Measurements from ENCODE around the gene TBC1D22A.
"Not testable (repeated sequence)": the region's sequence is repeated elsewhere in the genome, so short reads cannot be mapped to it uniquely, and the experiment has no call there.

TBC1D22A gene

GRCh38 chr22:46976598-46976997, 214.1 kb downstream of the TBC1D22A start:
- no peak for DNase-seq

DNA sequence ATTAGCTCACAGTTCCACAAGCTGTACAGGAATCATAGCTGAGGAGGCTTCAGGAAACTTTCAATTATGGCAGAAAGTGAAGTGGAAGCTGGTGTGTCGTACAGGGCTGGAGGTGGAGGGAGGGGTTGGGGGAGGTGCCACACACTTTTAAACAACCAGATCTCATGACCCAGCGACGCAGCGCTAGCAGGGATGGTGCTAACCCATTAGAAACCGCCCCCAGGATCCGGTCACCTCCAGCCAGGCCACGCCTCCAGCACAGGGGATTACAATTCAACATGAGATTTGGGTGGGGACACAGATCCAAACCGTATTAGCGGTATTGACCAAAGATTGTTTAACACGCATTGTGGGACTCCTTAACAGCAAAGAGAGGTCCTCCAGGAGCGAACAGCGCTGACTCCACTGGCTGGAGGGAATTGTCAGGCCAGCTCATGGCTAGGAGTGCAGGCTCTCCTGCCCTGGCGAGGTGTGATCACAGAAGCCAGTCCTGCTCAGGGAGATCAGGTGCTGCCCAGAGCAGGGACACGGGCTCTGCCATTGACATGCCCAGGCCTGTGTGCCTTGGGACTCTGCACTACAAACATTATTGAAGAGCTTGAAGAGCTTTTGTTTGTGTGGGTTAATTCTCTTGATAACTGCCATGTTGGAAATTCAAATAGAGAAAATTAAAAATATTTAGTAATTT, 215.3 kb downstream of the TBC1D22A start:
- DNase-seq = no peak

DNA sequence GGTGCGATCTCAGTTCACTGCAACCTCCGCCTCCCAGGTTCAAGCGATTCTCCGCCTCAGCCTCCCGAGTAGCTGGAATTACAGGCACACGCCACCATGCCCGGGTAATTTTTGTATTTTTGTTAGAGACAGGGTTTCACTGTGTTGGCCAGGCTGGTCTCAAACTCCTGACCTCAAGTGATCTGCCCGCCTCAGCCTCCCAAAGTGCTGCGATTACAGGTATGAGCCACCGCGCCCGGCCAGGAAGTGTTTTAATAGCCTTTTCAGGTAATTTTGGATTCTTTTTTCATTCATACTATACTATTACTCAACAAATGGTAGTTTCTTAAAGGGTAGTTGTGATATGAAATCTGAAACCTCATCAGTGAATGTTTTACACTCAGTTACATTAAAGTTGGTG, 216.2 kb downstream of the TBC1D22A start:
- not testable (repeated sequence) for DNase-seq

DNA sequence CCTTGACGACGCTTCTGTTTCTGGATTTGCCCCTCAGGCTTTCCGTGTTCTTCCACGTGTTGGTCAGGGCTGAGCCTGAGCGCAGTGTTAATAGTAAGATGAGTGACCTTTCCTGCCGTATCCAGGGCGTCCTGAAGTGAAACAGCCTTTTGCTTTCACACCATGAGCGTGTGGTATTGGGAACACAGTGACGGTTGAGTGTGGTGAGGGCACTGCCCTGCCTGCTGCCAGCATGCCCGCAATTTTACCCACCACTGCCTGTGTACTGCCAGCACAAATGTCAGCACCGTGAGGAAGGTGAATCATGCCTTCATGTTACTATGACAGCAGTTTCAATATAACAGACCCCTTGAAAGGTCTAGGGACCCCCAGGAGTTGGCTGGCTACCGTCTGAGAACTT, 217.1 kb downstream of the TBC1D22A start:
- DNase-seq = no peak

- no peak for DNase-seq
Measured at GRCh38 chr22:46980392-46980791, 217.9 kb downstream of the TBC1D22A start.

DNA sequence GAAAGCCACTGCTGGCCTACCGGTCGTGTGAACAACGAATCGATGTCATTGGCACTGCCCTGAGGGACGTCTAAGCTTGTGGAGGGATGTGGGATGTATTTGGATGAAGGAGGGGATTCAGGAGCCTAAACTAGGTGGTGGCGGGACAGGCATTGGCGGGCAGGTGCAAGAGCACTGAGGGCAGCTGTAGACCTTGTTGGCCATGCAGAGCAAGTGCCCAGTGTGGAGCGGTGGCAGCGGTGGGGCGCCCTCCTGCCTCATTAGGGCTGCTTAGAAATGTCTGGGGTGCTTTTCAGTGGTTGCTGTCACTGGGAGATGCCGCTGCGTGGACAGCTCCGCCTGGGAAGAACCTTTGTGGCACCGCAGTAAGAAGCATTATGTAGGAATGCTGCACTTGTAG, 220.2 kb downstream of the TBC1D22A start:
- no peak for DNase-seq

DNA sequence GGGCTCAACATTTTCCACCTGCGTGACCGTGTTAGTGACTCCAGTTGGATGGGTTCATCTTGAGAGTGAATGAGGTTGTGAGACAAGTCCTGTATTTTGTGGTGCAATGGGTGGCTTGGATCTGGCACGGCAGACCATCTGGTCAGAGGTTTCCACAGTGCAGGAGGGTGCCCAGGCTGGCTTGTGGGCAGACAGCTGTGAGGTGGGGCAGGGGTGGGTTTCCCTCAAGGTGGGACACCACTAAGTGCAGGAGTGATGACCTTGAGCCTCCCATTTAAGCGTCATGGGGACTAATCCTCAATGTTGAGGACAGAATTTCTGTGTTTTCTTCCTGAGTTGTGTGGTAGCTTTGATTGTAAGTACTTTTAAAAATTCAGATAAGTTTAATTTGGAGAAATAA, 220.6 kb downstream of the TBC1D22A start:
- DNase-seq = no peak

DNA sequence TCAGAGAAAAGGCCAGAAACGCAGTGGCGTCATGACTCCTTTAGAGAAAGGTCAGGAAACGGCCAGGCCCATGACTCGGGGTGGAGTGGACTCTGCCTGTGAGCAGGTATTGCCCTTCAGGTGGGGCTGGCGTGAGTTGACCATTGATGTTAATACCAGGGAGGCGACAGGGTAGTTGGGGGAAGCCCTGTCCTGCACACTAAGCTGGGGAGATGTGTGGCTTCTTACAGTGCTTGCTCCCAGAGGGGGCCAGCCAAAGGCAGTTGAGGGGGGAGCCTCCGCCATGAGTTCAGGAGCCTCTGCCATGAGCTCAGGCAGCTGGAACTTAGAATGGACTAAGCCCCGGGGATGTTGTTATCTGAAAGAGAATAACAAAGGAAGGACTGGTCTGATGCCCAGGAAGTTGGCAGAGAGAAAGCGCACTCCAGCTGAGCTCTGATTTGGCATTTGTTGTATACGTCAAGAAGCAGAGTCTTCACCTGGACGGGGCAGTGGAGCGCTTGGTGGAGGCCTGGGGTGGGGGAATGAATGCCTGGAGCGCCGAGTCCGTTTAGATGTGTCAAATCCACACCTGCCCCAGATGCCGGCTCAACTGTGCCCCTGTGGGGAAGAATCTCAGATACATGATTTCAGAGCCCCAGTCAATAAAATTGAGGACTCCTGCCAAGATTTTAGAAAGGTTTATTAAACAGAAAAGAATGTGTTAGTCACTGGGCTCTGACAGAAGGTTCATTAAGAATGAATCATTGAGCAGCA, 222.5 kb downstream of the TBC1D22A start:
- no peak for DNase-seq

GRCh38 chr22:46985507-46985882, 223.0 kb downstream of the TBC1D22A start:
- no peak for DNase-seq

DNA sequence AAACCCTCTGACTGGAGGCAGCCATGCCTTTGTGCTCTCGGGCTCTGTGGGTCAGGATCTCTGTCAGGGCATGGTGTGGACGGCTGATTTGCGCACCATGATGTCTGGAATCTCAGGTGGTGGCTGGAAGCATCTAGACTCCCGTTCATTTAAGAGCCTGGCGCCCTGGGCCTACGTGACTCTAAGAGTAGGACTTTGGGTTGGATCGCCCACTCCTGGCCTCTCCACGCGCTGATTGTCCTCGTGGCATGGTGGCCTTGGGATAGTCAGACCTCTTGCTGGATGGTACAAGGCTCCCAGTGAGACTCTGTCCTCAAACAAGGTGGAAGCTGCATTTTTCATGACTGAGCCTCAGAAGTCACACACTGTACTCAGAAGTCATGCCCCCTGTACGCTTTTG, 224.3 kb downstream of the TBC1D22A start:
- DNase-seq = no peak

DNA sequence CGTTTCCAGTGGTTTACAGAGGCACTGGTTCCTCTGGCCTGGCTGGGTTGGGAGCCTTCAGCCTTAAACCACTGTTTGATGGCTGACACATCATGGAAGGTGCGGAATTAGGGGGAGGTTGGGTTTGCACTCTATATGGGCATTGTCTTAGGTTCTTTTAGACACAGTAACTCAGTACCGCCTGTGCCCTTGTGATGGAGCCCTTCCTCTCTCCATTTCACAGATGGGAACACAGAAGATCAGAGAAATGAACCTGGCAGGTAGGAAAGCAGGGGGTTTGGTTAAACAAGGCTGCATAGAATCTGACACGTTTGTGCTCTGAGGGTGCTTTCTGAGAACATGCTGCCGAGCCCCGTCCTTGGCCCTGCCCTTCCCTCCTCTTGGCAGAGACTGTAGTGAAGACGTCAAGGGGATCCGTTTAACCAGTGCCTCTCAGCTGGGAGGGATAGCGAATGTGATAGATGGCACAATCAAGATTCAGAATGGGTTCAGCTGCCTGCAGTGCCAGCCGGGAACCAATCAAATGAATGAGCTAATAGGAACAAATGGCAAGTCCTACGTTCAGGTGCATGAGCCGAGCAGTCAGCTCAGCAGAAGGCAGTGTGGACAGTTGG, 228.6 kb downstream of the TBC1D22A start:
- DNase-seq = no peak

DNA sequence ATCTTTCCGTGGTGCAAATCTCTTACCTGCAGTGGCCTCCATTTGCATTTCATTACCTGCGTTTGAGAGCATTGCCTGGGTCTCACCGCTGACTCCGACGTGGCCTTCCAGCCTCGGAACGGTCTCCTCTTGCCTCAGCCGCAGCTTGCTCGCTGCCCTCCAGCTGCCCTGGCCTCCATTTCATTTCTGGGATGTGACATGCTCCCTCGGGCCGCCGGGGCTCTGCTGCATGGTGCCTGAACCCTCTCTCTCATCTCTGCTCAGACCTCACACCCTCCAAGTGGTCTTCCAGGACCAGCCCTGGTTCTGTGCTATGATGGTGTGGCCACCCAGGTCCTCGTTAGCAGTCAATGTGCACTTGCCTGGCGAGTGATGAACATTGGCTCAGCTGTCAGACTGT, 229.2 kb downstream of the TBC1D22A start:
- DNase-seq = no peak

GRCh38 chr22:46992121-46992731, 229.8 kb downstream of the TBC1D22A start:
- peak; percentile 57 for DNase-seq

- DNase-seq = no peak
Measured at GRCh38 chr22:46993633-46994032, 231.2 kb downstream of the TBC1D22A start.

GRCh38 chr22:46994265-46994664, 231.8 kb downstream of the TBC1D22A start:
- DNase-seq = no peak

GRCh38 chr22:46994983-46995382, 232.5 kb downstream of the TBC1D22A start:
- DNase-seq = no peak

- DNase-seq = no peak
Measured at GRCh38 chr22:46995501-46996360, 233.3 kb downstream of the TBC1D22A start.

- DNase-seq = no peak
Measured at GRCh38 chr22:46996595-46997310, 234.3 kb downstream of the TBC1D22A start.

- no peak for DNase-seq
Measured at GRCh38 chr22:46997311-46997970, 235.0 kb downstream of the TBC1D22A start.

DNA sequence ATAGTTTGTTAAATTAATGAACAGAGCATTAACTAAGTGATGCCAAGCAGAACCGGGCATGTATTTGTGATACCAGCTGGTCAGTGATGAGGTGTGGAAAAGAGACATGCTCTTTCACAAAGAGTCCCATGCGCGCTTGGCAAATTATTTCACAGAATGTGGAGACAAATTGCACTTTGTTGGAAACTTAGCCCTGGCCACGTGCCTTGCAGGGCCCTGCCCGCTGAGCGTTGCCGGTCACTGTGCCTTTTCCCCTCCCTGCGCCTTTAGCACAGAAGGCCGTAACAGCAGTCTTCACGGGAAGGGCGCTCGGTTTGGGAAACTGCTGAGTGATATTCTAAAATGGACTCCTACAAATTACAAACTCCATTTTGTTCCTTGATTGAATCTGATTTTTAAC, 235.9 kb downstream of the TBC1D22A start:
- DNase-seq = no peak

DNA sequence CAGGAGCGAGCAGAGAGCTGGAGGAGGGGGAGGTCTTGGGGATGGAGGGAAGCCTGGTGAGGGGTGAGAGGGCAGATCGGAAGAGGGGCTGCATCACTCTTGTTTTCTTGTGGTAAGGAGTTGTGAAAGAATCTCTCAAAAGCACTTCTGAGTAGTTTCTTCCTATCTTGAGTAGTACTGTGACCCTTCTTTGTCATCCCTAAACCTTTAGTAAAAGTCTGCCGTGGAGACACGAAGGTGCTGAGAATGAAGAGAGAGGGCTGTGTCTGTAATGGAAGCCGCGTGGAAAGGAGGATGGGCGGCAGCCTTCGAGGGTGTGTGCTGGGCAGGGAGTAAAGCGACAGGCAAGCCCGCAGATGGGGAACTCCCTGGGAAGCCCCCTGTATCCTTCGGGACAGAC, 237.8 kb downstream of the TBC1D22A start:
- DNase-seq = no peak

DNA sequence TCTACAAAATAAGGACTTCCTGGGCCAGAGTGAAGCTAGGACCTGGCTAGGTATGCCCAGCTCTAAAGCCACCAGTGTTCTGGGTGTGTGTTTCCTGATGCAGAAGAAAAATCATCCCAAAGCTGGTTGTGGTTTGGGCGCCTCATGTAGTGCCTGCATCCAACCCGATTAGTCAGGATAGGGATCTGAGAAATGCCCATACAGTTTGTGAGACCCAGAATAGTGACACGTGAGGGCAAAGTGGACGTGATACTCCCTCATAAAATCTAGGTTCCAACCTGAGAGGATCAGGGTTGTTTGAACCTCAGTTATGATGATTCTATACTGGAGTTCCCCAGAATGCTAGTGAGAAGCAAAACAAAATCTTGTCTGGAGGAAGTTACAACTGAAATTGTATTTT, 238.4 kb downstream of the TBC1D22A start:
- DNase-seq = no peak

Measured in eye (tissue), 1 donor.